OCI-LY3 (cell line): ENCODE results near the gene EPN3.

Experiments
- EZH2phosphoT487 ChIP-seq: fragments of 200-600 bp; shearing (Covaris generic); IDR thresholded peaks from 2 replicates; pipeline ENCODE4 v1.6.1; 2018; ENCODE audit warnings: antibody characterized with exemption, mixed run types, low read depth
- TF ChIP-seq, protein P1 (sequence below): fragments of 200-600, 300-600 bp; sonication (generic); IDR thresholded peaks from 2 replicates; pipeline ENCODE4 v1.5.1; 2014; ENCODE audit warnings: antibody characterized with exemption, low read length, low read depth

DNA sequence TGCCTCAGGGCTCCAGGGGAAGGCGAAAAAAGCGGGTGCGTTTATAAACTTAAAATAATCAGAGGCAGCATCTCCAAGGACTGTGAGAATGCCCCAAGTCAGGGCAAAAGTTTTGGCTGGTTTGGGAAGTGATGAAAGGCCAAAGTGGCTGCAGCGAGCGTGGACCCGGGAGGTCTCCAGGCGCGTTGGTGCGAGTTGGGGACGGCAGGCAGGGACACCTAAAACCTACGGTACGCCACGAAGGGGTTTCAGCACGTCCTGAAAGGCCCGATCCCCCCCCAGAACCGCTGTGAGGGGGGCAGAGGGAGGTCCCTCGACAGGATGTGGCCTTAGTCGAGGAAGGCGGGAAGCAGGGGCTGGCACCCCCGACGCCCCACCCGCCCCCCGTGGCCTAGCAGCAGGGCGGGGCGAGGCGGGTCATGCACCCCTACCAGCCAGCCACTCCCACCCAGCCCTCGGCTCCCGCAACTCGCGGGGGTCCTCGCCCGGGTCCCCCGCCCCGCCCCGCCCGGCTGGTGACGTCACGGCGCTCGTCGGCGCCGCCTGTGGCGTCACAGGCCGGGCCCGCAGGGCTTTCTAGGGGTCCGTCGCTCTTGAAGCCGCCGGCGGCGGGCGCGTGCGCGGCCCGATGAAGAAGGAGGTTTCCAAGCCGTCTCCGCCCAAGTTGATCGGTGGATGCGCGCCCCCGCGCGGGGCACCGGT is 24.5 kb upstream of the EPN3 start, which contains the start of gene MYCBPAP:
- TF ChIP-seq, protein P1, sequence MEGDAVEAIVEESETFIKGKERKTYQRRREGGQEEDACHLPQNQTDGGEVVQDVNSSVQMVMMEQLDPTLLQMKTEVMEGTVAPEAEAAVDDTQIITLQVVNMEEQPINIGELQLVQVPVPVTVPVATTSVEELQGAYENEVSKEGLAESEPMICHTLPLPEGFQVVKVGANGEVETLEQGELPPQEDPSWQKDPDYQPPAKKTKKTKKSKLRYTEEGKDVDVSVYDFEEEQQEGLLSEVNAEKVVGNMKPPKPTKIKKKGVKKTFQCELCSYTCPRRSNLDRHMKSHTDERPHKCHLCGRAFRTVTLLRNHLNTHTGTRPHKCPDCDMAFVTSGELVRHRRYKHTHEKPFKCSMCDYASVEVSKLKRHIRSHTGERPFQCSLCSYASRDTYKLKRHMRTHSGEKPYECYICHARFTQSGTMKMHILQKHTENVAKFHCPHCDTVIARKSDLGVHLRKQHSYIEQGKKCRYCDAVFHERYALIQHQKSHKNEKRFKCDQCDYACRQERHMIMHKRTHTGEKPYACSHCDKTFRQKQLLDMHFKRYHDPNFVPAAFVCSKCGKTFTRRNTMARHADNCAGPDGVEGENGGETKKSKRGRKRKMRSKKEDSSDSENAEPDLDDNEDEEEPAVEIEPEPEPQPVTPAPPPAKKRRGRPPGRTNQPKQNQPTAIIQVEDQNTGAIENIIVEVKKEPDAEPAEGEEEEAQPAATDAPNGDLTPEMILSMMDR: peak; percentile 31; the same call in 1 of the 2 replicates
- TF ChIP-seq EZH2phosphoT487: no peak
